ENCODE measurements around the gene RPGRIP1L. TPM values are rescaled to one million over a fixed set of nuclear protein-coding genes. Genes with fewer than 3 reads are reported as not detected.
"Not testable (repeated sequence)": the region's sequence is repeated elsewhere in the genome, so short reads cannot be mapped to it uniquely, and the experiment has no call there.

The RPGRIP1L gene
- total RNA-seq, 4 donors from 2014 or later: 1.2 to 6.1 (median 2.3) TPM

GRCh38 chr16:53711390-53711789 lies 7.7 kb upstream of the RPGRIP1L start:
- intact Hi-C loops (cut with DNase I; ENCODE audit: low total_unique reads): no loop called here
- H3K4me3 ChIP-seq (ENCODE audit: low read depth, poor library complexity, severe bottlenecking): no peak overlapping the region
- WGBS, 2 donors: 73 to 91% methylated on average over 3 of the region's 3 CpGs
- no peak for DNase-seq (ENCODE audit: low spot score in 2 of 2)
- no peak for TF ChIP-seq CTCF (IDR thresholded peaks at IDR 0.05)
- TF ChIP-seq POLR2A (IDR thresholded peaks at IDR 0.05): no peak

- TF ChIP-seq CTCF (IDR thresholded peaks at IDR 0.05) (no peak), POLR2A (IDR thresholded peaks at IDR 0.05) (no peak)
- no peak overlapping the region for H3K4me3 ChIP-seq (ENCODE audit: low read depth, poor library complexity, severe bottlenecking)
- WGBS, 2 donors: 91 to 92% methylated on average over 2 of the region's 2 CpGs
- intact Hi-C loops (cut with DNase I; ENCODE audit: low total_unique reads): no loop called here
- no peak for DNase-seq (ENCODE audit: low spot score in 2 of 2)
Measured at GRCh38 chr16:53708490-53708889, 4.8 kb upstream of the RPGRIP1L start.

GRCh38 chr16:53707671-53708070 lies 4.0 kb upstream of the RPGRIP1L start:
- WGBS, 2 donors: 69 to 76% methylated on average over 3 of the region's 3 CpGs
- intact Hi-C loops (cut with DNase I; ENCODE audit: low total_unique reads): no loop called here
- TF ChIP-seq CTCF (IDR thresholded peaks at IDR 0.05): no peak
- no peak for TF ChIP-seq POLR2A (IDR thresholded peaks at IDR 0.05)
- DNase-seq (ENCODE audit: low spot score in 2 of 2): no peak
- H3K4me3 ChIP-seq (ENCODE audit: low read depth, poor library complexity, severe bottlenecking): no peak overlapping the region

- intact Hi-C loops (cut with DNase I; ENCODE audit: low total_unique reads): no loop called here
- 5 to 16% methylated on average over 6 of the region's 6 CpGs for WGBS, 2 donors
- DNase-seq (ENCODE audit: low spot score in 2 of 2): no peak
- TF ChIP-seq POLR2A (IDR thresholded peaks at IDR 0.05): no peak
- no peak for TF ChIP-seq CTCF (IDR thresholded peaks at IDR 0.05)
- peak overlapping the region; percentile 45 for H3K4me3 ChIP-seq (ENCODE audit: low read depth, poor library complexity, severe bottlenecking)
Measured at GRCh38 chr16:53704445-53704813, 770 bp upstream of the RPGRIP1L start.

GRCh38 chr16:53698271-53698670 lies 5.4 kb downstream of the RPGRIP1L start:
- WGBS, 2 donors: 96 to 98% methylated on average over 6 to 10 of the region's 31 CpGs
- DNase-seq (ENCODE audit: low spot score in 2 of 2); intact Hi-C loops (cut with DNase I; ENCODE audit: low total_unique reads); H3K4me3 ChIP-seq (ENCODE audit: low read depth, poor library complexity, severe bottlenecking): not testable (repeated sequence)

GRCh38 chr16:53695070-53695469 lies 8.6 kb downstream of the RPGRIP1L start:
- no peak overlapping the region for H3K4me3 ChIP-seq (ENCODE audit: low read depth, poor library complexity, severe bottlenecking)
- WGBS, 2 donors: 88 to 89% methylated on average over 1 of the region's 1 CpG
- intact Hi-C loops (cut with DNase I; ENCODE audit: low total_unique reads): no loop called here
- no peak for DNase-seq (ENCODE audit: low spot score in 2 of 2)
- TF ChIP-seq POLR2A (IDR thresholded peaks at IDR 0.05) (no peak), CTCF (IDR thresholded peaks at IDR 0.05) (no peak)

All from lower leg skin (tissue), 4 donors.